ENCODE results near the gene CMTM7. TPM values are rescaled to one million over a fixed set of nuclear protein-coding genes. Genes with fewer than 3 reads are reported as not detected.

Gene CMTM7
- total and polyA plus RNA-seq, 2 of the 13 experiments (the other 11 are each of a cell fraction or from before 2014, with no cell fraction given): 20.9 to 21.4 TPM

DNA sequence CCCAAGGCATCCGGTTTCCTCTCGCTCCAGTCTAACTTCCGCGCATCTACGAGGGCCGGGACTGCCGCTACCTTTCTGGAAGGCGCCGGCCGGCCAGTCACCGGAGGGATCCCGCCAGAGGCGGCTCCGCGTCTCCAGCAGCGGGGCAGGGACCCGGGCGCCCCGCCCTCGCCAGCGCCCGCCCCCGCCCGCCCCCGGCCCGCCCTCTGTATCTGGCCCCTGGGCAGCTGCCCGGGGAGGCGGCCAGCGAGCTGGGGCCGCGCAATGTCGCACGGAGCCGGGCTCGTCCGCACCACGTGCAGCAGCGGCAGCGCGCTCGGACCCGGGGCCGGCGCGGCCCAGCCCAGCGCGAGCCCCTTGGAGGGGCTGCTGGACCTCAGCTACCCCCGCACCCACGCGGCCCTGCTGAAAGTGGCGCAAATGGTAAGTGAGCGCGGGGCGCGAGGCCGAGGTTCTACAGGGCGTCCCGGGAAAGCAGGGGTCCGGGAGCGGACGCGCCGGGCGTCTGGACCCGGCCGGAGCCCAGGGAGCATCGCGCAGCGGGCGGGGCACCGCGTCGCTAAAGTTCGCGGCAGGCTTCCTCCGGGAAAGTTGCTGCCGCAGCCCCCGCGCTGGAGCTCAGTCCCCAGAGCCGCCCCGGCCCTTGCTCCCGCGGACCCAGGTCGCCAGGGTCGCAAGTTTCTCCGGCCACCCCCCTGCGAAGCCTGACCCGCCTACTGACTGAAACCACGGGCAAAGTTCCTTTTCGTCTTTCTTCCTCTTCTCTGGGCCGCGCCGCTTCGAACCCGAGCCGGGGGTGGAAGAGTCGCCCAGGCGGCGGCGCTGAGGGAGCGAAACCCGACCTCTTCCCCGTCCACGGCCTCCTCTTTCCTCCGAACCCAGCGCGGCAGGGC lies at the start of gene CMTM7 (continued):
- TF ChIP-seq, protein P1, sequence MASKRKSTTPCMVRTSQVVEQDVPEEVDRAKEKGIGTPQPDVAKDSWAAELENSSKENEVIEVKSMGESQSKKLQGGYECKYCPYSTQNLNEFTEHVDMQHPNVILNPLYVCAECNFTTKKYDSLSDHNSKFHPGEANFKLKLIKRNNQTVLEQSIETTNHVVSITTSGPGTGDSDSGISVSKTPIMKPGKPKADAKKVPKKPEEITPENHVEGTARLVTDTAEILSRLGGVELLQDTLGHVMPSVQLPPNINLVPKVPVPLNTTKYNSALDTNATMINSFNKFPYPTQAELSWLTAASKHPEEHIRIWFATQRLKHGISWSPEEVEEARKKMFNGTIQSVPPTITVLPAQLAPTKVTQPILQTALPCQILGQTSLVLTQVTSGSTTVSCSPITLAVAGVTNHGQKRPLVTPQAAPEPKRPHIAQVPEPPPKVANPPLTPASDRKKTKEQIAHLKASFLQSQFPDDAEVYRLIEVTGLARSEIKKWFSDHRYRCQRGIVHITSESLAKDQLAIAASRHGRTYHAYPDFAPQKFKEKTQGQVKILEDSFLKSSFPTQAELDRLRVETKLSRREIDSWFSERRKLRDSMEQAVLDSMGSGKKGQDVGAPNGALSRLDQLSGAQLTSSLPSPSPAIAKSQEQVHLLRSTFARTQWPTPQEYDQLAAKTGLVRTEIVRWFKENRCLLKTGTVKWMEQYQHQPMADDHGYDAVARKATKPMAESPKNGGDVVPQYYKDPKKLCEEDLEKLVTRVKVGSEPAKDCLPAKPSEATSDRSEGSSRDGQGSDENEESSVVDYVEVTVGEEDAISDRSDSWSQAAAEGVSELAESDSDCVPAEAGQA (IDR thresholded peaks at IDR 0.05; ENCODE audit: low read depth): no peak
- TF ChIP-seq, protein P1 (CRISPR knock-in tag; IDR thresholded peaks at IDR 0.05; ENCODE audit: borderline replicate concordance): no peak
- TF ChIP-seq BRD4 (CRISPR knock-in tag; IDR thresholded peaks at IDR 0.05) (no peak; the same call in 1 of the 2 replicates), SMC3 (IDR thresholded peaks at IDR 0.05; ENCODE audit: low read length) (no peak), ZNF768 (CRISPR knock-in tag; IDR thresholded peaks at IDR 0.05) (no peak; the same call in 1 of the 2 replicates), SOX5 (CRISPR knock-in tag; IDR thresholded peaks at IDR 0.05; ENCODE audit: borderline replicate concordance) (no peak), EP300 (IDR thresholded peaks at IDR 0.05; ENCODE audit: low read depth in 2 of 2, low read length in 2 of 2) (no peak), EP300 (CRISPR knock-in tag; IDR thresholded peaks at IDR 0.05; ENCODE audit: borderline replicate concordance) (no peak), HNF4G (IDR thresholded peaks at IDR 0.05; ENCODE audit: borderline replicate concordance, low read depth, low read length) (peak; percentile 36; the same call in 1 of the 2 replicates), HNF4G (CRISPR knock-in tag; IDR thresholded peaks at IDR 0.05; ENCODE audit: borderline replicate concordance, low read depth) (no peak), ZNF629 (CRISPR knock-in tag; conservative IDR thresholded peaks at IDR 0.05) (no peak), ASH2L (IDR thresholded peaks at IDR 0.05; ENCODE audit: insufficient read length, low read depth, low read length) (peak; percentile 57), SMAD1 (CRISPR knock-in tag; IDR thresholded peaks at IDR 0.05; ENCODE audit: borderline replicate concordance, low read depth) (no peak), SP5 (CRISPR knock-in tag; IDR thresholded peaks at IDR 0.05; ENCODE audit: borderline replicate concordance, low read depth) (no peak), ZNF224 (CRISPR knock-in tag; IDR thresholded peaks at IDR 0.05) (no peak)
- TF ChIP-seq, protein P2, sequence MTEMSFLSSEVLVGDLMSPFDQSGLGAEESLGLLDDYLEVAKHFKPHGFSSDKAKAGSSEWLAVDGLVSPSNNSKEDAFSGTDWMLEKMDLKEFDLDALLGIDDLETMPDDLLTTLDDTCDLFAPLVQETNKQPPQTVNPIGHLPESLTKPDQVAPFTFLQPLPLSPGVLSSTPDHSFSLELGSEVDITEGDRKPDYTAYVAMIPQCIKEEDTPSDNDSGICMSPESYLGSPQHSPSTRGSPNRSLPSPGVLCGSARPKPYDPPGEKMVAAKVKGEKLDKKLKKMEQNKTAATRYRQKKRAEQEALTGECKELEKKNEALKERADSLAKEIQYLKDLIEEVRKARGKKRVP (CRISPR knock-in tag; IDR thresholded peaks at IDR 0.05): no peak
- TF ChIP-seq, protein P3, sequence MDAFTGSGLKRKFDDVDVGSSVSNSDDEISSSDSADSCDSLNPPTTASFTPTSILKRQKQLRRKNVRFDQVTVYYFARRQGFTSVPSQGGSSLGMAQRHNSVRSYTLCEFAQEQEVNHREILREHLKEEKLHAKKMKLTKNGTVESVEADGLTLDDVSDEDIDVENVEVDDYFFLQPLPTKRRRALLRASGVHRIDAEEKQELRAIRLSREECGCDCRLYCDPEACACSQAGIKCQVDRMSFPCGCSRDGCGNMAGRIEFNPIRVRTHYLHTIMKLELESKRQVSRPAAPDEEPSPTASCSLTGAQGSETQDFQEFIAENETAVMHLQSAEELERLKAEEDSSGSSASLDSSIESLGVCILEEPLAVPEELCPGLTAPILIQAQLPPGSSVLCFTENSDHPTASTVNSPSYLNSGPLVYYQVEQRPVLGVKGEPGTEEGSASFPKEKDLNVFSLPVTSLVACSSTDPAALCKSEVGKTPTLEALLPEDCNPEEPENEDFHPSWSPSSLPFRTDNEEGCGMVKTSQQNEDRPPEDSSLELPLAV (CRISPR knock-in tag; conservative IDR thresholded peaks at IDR 0.05; ENCODE audit: low read depth): no peak
- TF ChIP-seq, protein P4, sequence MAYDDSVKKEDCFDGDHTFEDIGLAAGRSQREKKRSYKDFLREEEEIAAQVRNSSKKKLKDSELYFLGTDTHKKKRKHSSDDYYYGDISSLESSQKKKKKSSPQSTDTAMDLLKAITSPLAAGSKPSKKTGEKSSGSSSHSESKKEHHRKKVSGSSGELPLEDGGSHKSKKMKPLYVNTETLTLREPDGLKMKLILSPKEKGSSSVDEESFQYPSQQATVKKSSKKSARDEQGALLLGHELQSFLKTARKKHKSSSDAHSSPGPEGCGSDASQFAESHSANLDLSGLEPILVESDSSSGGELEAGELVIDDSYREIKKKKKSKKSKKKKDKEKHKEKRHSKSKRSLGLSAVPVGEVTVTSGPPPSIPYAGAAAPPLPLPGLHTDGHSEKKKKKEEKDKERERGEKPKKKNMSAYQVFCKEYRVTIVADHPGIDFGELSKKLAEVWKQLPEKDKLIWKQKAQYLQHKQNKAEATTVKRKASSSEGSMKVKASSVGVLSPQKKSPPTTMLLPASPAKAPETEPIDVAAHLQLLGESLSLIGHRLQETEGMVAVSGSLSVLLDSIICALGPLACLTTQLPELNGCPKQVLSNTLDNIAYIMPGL (CRISPR knock-in tag; IDR thresholded peaks at IDR 0.05; ENCODE audit: borderline replicate concordance in 1 of 2, low read depth in 1 of 2): peak; percentile 52 to 84; a peak in 3 of 4 replicates
